ENCODE results near the gene C9orf50. TPM values are rescaled to one million over a fixed set of nuclear protein-coding genes. Genes with fewer than 3 reads are reported as not detected.

Gene C9orf50
- total RNA-seq, 1 experiment from 2014 or later, result not detected

- peaks cover 5% of the 10 kb centered on the region for H3K36me3 Mint-ChIP-seq (ENCODE audit: insufficient read depth, unreplicated experiment)
- no peaks in the 10 kb centered on the region for H3K27me3 Mint-ChIP-seq (ENCODE audit: insufficient read depth, unreplicated experiment)
Measured at GRCh38 chr9:129597355-129598088, 23.4 kb downstream of the C9orf50 start.

GRCh38 chr9:129596541-129597331 is 24.2 kb downstream of the C9orf50 start:
- Histone ChIP-seq H3K27me3 (replicated peaks; ENCODE audit: control insufficient read depth, insufficient read depth, low read length) (no peaks in the 10 kb centered on the region), H3K36me3 (ENCODE audit: control insufficient read depth, insufficient read depth, low read length) (no peaks in the 10 kb centered on the region), H3K4me3 (ENCODE audit: low read depth, low read length) (peak overlapping the region; percentile 61), H3K9me3 (no peaks in the 10 kb centered on the region), H3K4me1 (peaks cover 42% of the 10 kb centered on the region)
- ChIA-PET POLR2A (interaction anchor here (0.5 to 2.1 kb wide), 6 partner anchors 13 to 453 kb away, joined by 3 to 6 read pairs (median 3); partner anchors contain the start of gene IER5L), CTCF (interaction anchor here (1.1 to 1.6 kb wide), 5 partner anchors 11 to 465 kb away, joined by 3 to 6 read pairs (median 4); no protein-coding TSS in a partner anchor)
- TSS peak; percentile 69 for BruUV-seq (replicated peaks)
- TF ChIP-seq CTCF (IDR thresholded peaks at IDR 0.05; ENCODE audit: insufficient read depth in 1 of 2, low read depth in 1 of 2, low read length in 1 of 2, severe bottlenecking in 1 of 2, unreplicated experiment in 1 of 2), result no peak
- peaks cover 25% of the 10 kb centered on the region for H3K4me1 Mint-ChIP-seq (ENCODE audit: low read depth, unreplicated experiment)
- intact Hi-C loops (cut with micrococcal nuclease; ENCODE audit: unreplicated experiment), result loop anchor here (5.0 kb wide), 2 partner anchors 39 to 99 kb away; no protein-coding TSS in a partner anchor
- H3K27ac Mint-ChIP-seq (ENCODE audit: unreplicated experiment), result peak overlapping the region; percentile 76
- H3K9me3 Mint-ChIP-seq (ENCODE audit: unreplicated experiment), result no peaks in the 10 kb centered on the region
- peak overlapping the region; percentile 68 for H3K4me3 Mint-ChIP-seq (ENCODE audit: unreplicated experiment)
- peak; percentile 72 to 85 for DNase-seq
- peaks cover 5% of the 10 kb centered on the region for H3K36me3 Mint-ChIP-seq (ENCODE audit: insufficient read depth, unreplicated experiment)
- H3K27me3 Mint-ChIP-seq (ENCODE audit: insufficient read depth, unreplicated experiment), result no peaks in the 10 kb centered on the region

More at GRCh38 chr9:129597355-129598088, 23.4 kb downstream of the C9orf50 start:
- intact Hi-C loops (cut with micrococcal nuclease; ENCODE audit: unreplicated experiment), result loop anchor here (5.0 kb wide), 2 partner anchors 40 to 100 kb away; no protein-coding TSS in a partner anchor
- peak overlapping the region; percentile 61 for H3K4me3 ChIP-seq (ENCODE audit: low read depth, low read length)
- Mint-ChIP-seq H3K27ac (ENCODE audit: unreplicated experiment) (peak overlapping the region; percentile 86), H3K4me3 (ENCODE audit: unreplicated experiment) (peak overlapping the region; percentile 68), H3K4me1 (ENCODE audit: low read depth, unreplicated experiment) (peaks cover 18% of the 10 kb centered on the region), H3K9me3 (ENCODE audit: unreplicated experiment) (no peaks in the 10 kb centered on the region)
- H3K4me1 ChIP-seq, result peaks cover 35% of the 10 kb centered on the region
- BruUV-seq (replicated peaks), result no TSS peak
- H3K9me3 ChIP-seq, result no peaks in the 10 kb centered on the region
- CTCF ChIA-PET, result interaction anchor here (0.7 to 1.6 kb wide), 6 partner anchors 11 to 466 kb away, joined by 3 to 6 read pairs (median 4); no protein-coding TSS in a partner anchor
- no peaks in the 10 kb centered on the region for H3K36me3 ChIP-seq (ENCODE audit: control insufficient read depth, insufficient read depth, low read length)
- no peaks in the 10 kb centered on the region for H3K27me3 ChIP-seq (replicated peaks; ENCODE audit: control insufficient read depth, insufficient read depth, low read length)
- peak; percentile 93 to 94 for DNase-seq
- TF ChIP-seq CTCF (IDR thresholded peaks at IDR 0.05; ENCODE audit: insufficient read depth in 1 of 2, low read depth in 1 of 2, low read length in 1 of 2, severe bottlenecking in 1 of 2, unreplicated experiment in 1 of 2), result no peak
- POLR2A ChIA-PET, result interaction anchor here (0.5 to 2.1 kb wide), 7 partner anchors 14 to 454 kb away, joined by 3 to 6 read pairs (median 3); partner anchors contain the start of gene IER5L
